ENCODE results near the gene THAP7.

Gene THAP7

DNA sequence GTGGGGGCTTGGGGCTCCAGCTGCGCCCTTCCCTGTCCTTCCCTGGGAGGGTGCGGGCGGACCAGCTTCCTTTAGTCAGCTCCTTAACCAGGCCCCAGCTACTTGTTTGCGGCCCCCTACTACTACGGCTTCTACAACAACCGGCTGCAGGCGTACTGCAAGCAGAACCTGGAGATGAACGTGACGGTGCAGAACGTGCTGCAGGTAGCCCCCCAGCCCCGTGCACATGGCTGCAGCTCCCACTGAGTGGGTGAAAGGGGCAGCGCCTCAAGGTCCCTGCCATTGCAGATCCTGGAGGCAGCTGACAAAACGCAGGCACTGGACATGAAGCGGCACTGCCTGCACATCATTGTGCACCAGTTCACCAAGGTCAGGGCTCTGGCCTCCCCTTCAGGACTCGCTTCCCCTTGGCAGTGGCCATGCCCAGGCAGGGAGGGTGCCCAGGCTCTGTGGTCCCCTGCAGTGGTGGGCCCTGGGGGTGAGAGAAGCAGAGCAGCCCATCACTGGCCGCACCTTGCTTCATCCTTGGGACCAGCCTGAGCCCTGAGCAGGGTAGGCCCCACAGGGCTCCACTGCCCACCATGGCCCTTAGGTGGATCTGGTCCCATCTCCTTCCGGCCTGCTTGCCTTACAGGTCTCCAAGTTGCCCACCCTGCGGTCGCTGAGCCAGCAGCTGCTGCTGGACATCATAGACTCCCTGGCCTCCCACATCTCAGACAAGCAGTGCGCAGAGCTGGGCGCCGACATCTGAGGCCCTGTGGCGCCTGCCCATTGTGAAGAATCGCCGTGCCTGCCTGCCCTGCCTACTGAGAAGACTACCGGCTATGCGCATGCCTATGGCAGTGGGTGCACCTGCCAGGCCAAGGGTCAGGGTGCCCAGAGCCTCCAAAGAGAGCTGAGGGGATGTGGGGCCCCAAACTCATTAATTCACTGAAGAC, 5.1 kb downstream of the THAP7 start:
- no peak for DNase-seq (ENCODE audit: extremely low read depth, insufficient read length)
- TF ChIP-seq, protein P1, sequence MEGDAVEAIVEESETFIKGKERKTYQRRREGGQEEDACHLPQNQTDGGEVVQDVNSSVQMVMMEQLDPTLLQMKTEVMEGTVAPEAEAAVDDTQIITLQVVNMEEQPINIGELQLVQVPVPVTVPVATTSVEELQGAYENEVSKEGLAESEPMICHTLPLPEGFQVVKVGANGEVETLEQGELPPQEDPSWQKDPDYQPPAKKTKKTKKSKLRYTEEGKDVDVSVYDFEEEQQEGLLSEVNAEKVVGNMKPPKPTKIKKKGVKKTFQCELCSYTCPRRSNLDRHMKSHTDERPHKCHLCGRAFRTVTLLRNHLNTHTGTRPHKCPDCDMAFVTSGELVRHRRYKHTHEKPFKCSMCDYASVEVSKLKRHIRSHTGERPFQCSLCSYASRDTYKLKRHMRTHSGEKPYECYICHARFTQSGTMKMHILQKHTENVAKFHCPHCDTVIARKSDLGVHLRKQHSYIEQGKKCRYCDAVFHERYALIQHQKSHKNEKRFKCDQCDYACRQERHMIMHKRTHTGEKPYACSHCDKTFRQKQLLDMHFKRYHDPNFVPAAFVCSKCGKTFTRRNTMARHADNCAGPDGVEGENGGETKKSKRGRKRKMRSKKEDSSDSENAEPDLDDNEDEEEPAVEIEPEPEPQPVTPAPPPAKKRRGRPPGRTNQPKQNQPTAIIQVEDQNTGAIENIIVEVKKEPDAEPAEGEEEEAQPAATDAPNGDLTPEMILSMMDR (IDR thresholded peaks at IDR 0.05; ENCODE audit: insufficient read depth, low read length, poor library complexity, severe bottlenecking): no peak
- no peak overlapping the region for H3K4me3 ChIP-seq (replicated peaks; ENCODE audit: low read depth, low read length)
- peaks cover 36% of the 10 kb centered on the region for H3K36me3 ChIP-seq (ENCODE audit: control insufficient read depth, insufficient read depth, low read length)
- no peaks in the 10 kb centered on the region for H3K27me3 ChIP-seq (replicated peaks; ENCODE audit: control insufficient read depth, insufficient read depth, low read length)

DNA sequence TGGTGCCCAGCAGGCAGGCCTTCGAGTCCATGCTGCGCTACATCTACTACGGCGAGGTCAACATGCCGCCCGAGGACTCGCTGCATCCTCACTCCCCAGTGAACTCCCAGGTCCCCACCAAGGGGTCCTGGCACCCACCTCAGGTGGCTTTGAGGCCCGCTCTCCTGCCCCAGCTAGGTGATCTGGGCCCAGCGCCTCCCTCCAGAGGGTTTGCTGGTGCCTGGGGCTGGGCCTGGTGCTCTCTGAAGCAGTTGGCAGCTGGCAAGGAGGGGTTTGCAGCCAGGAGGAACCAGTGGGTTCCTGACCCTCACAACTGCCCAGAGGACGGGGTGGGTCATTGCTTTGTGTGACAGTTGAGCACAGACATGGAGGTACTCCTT, 5.9 kb downstream of the THAP7 start:
- Histone ChIP-seq H3K4me3 (replicated peaks; ENCODE audit: low read depth, low read length) (no peak overlapping the region), H3K27me3 (replicated peaks; ENCODE audit: control insufficient read depth, insufficient read depth, low read length) (no peaks in the 10 kb centered on the region), H3K36me3 (ENCODE audit: control insufficient read depth, insufficient read depth, low read length) (peaks cover 43% of the 10 kb centered on the region)
- DNase-seq (ENCODE audit: extremely low read depth, insufficient read length): no peak
- TF ChIP-seq, protein P1 (IDR thresholded peaks at IDR 0.05; ENCODE audit: insufficient read depth, low read length, poor library complexity, severe bottlenecking): no peak

DNA sequence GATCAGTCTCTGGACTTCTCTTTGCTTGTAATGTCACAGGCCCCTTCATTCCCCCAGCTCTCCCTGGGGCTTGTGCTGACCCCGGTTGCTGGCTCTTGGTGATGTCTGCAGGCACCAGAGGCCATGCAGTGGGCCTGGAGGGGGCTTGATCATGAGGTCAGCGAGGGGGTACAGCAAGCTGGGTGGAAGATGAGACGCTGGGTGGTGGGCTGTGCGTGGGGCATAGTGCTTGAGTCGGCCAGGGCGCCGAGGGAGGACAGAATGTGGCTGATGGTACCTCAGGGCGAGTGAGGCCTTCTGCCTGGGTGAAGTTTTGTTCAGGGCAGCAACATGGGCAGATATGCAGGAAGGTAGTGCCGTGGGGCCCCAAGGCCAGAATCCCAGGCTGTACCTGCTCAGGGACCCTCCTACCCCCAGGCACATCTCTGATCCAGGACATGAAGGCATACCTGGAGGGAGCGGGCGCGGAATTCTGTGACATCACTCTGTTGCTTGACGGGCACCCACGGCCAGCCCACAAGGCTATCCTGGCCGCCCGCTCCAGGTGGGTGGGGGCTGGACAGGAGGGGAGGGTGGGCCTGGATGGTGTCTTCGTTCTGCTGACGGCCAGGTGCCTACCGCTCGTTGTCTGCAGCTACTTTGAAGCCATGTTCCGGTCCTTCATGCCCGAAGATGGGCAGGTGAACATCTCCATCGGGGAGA, 6.4 kb downstream of the THAP7 start:
- Histone ChIP-seq H3K36me3 (ENCODE audit: control insufficient read depth, insufficient read depth, low read length) (peaks cover 47% of the 10 kb centered on the region), H3K27me3 (replicated peaks; ENCODE audit: control insufficient read depth, insufficient read depth, low read length) (no peaks in the 10 kb centered on the region), H3K4me3 (replicated peaks; ENCODE audit: low read depth, low read length) (no peak overlapping the region)
- TF ChIP-seq, protein P1 (IDR thresholded peaks at IDR 0.05; ENCODE audit: insufficient read depth, low read length, poor library complexity, severe bottlenecking): no peak
- DNase-seq (ENCODE audit: extremely low read depth, insufficient read length): no peak

DNA sequence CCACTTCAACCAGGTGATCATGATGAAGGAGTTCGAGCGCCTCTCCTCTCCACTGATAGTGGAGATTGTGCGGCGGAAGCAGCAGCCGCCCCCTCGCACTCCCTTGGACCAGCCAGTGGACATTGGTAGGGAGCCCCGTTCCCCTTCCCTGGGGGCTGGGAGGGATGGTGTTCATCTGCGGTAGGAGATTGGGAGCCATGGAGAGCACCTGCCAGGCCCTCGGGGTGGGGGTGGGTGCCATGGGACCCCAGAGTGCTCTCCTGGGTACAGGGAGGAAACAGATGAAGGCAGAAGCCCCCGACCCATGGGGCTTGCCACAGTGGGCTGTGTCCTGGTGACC, 7.0 kb downstream of the THAP7 start:
- Histone ChIP-seq H3K27me3 (replicated peaks; ENCODE audit: control insufficient read depth, insufficient read depth, low read length) (no peaks in the 10 kb centered on the region), H3K4me3 (replicated peaks; ENCODE audit: low read depth, low read length) (no peak overlapping the region), H3K36me3 (ENCODE audit: control insufficient read depth, insufficient read depth, low read length) (peaks cover 43% of the 10 kb centered on the region)
- TF ChIP-seq, protein P1 (IDR thresholded peaks at IDR 0.05; ENCODE audit: insufficient read depth, low read length, poor library complexity, severe bottlenecking): no peak
- no peak for DNase-seq (ENCODE audit: extremely low read depth, insufficient read length)

DNA sequence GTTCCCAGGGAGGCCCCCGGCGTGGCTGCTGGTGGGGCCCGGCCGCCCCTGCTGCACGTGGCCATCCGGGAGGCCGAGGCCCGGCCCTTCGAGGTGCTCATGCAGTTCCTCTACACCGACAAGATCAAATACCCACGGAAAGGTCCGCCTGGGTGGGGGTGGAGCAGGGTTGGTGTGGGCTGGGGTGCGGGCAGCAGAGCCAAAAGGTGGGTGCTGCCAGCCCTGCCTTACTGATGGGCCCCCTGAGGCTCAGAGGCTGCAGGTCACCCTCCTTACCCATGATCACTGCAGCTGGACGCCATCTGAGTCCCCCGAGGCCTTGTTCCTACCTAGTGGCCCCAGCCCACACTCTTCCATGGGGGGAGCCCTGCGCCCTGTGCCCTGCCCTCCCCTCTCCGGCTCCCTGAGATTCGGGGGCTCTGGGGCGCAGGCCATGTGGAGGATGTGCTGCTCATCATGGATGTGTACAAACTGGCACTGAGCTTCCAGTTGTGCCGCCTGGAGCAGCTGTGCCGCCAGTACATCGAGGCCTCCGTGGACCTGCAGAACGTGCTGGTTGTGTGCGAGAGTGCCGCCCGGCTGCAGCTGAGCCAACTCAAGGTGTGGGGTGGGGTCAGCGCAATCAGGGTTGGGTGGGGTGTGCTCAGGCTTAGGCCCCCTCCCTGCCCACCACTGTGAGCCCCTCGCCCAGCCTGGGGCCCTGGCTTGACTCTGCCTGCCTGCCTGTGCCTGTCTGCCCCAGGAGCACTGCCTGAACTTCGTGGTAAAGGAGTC, 7.6 kb downstream of the THAP7 start:
- Histone ChIP-seq H3K4me3 (replicated peaks; ENCODE audit: low read depth, low read length) (no peak overlapping the region), H3K27me3 (replicated peaks; ENCODE audit: control insufficient read depth, insufficient read depth, low read length) (no peaks in the 10 kb centered on the region), H3K36me3 (ENCODE audit: control insufficient read depth, insufficient read depth, low read length) (peaks cover 41% of the 10 kb centered on the region)
- DNase-seq (ENCODE audit: extremely low read depth, insufficient read length): no peak
- TF ChIP-seq, protein P1 (IDR thresholded peaks at IDR 0.05; ENCODE audit: insufficient read depth, low read length, poor library complexity, severe bottlenecking): no peak

Measured in GM06990 (cell line).